Measurements from ENCODE around the gene SYNGR3.

SYNGR3 gene

GRCh38 chr16:1982013-1982433 lies 7.7 kb upstream of the SYNGR3 start:
- peaks cover 8% of the 10 kb centered on the region for H3F3A ChIP-seq (ENCODE audit: control insufficient read depth, insufficient read depth)
- TF ChIP-seq EZH2phosphoT487 (IDR thresholded peaks at IDR 0.05; ENCODE audit: borderline replicate concordance, low read length) (no peak), CTCF (IDR thresholded peaks at IDR 0.05; ENCODE audit: low read depth, low read length, poor library complexity, severe bottlenecking) (no peak)
- H3K79me2 ChIP-seq (ENCODE audit: control insufficient read depth, low read length): peaks cover 17% of the 10 kb centered on the region
- H3K4me2 ChIP-seq (ENCODE audit: low read length): no peak overlapping the region
- H3K4me3 ChIP-seq (ENCODE audit: low read length): no peak overlapping the region
- H3K27me3 ChIP-seq (ENCODE audit: control insufficient read depth, low read length): peaks cover 37% of the 10 kb centered on the region
- H3K9me2 ChIP-seq (replicated peaks; ENCODE audit: control insufficient read depth, low read length): no peaks in the 10 kb centered on the region
- peaks cover 25% of the 10 kb centered on the region for H3K4me1 ChIP-seq (ENCODE audit: control insufficient read depth, low read length)
- no peaks in the 10 kb centered on the region for H4K20me1 ChIP-seq (ENCODE audit: control insufficient read depth, insufficient read depth, low read depth, low read length)
- H3K9me3 ChIP-seq (ENCODE audit: control insufficient read depth, insufficient read depth, low read length): no peaks in the 10 kb centered on the region
- no peak overlapping the region for H3K27ac ChIP-seq (ENCODE audit: low read depth, low read length)
- H3K36me3 ChIP-seq (ENCODE audit: control insufficient read depth, low read length): peaks cover 46% of the 10 kb centered on the region

- Histone ChIP-seq H3K9me3 (ENCODE audit: control insufficient read depth, insufficient read depth, low read length) (no peaks in the 10 kb centered on the region), H3F3A (ENCODE audit: control insufficient read depth, insufficient read depth) (peaks cover 8% of the 10 kb centered on the region), H3K36me3 (ENCODE audit: control insufficient read depth, low read length) (peaks cover 36% of the 10 kb centered on the region), H4K20me1 (ENCODE audit: control insufficient read depth, insufficient read depth, low read depth, low read length) (no peaks in the 10 kb centered on the region), H3K27me3 (ENCODE audit: control insufficient read depth, low read length) (peaks cover 37% of the 10 kb centered on the region), H3K4me1 (ENCODE audit: control insufficient read depth, low read length) (peaks cover 25% of the 10 kb centered on the region), H3K9me2 (replicated peaks; ENCODE audit: control insufficient read depth, low read length) (no peaks in the 10 kb centered on the region), H3K27ac (ENCODE audit: low read depth, low read length) (no peak overlapping the region), H3K4me2 (ENCODE audit: low read length) (peak overlapping the region; percentile 99), H3K79me2 (ENCODE audit: control insufficient read depth, low read length) (peaks cover 17% of the 10 kb centered on the region), H3K4me3 (ENCODE audit: low read length) (peak overlapping the region; percentile 98)
- TF ChIP-seq EZH2phosphoT487 (IDR thresholded peaks at IDR 0.05; ENCODE audit: borderline replicate concordance, low read length): no peak
- no peak for TF ChIP-seq CTCF (IDR thresholded peaks at IDR 0.05; ENCODE audit: low read depth, low read length, poor library complexity, severe bottlenecking)
Observed at GRCh38 chr16:1982991-1983543, 6.7 kb upstream of the SYNGR3 start.

GRCh38 chr16:1983544-1984346 lies 6.0 kb upstream of the SYNGR3 start, which contains the start of gene GFER:
TSS of gene GFER (plus strand) at chr16:1984193. CDS start at chr16:1984219, 26 bp downstream.
- peak within 1 kb of the TSS; percentile 37 for H3K27ac ChIP-seq (ENCODE audit: low read depth, low read length)
- H3K4me1 ChIP-seq (ENCODE audit: control insufficient read depth, low read length): peaks cover 25% of the 10 kb centered on the region
- peaks cover 17% of the 10 kb centered on the region for H3K79me2 ChIP-seq (ENCODE audit: control insufficient read depth, low read length)
- H3K9me2 ChIP-seq (replicated peaks; ENCODE audit: control insufficient read depth, low read length): no peaks in the 10 kb centered on the region
- no peaks in the 10 kb centered on the region for H4K20me1 ChIP-seq (ENCODE audit: control insufficient read depth, insufficient read depth, low read depth, low read length)
- H3K36me3 ChIP-seq (ENCODE audit: control insufficient read depth, low read length): peaks cover 29% of the 10 kb centered on the region
- peak within 1 kb of the TSS; percentile 98 for H3K4me3 ChIP-seq (ENCODE audit: low read length)
- peak within 1 kb of the TSS; percentile 99 for H3K4me2 ChIP-seq (ENCODE audit: low read length)
- TF ChIP-seq CTCF (IDR thresholded peaks at IDR 0.05; ENCODE audit: low read depth, low read length, poor library complexity, severe bottlenecking) (peak; percentile 62), EZH2phosphoT487 (IDR thresholded peaks at IDR 0.05; ENCODE audit: borderline replicate concordance, low read length) (peak; percentile 86; the same call in 1 of the 2 replicates)
- peaks cover 39% of the 10 kb centered on the region for H3K27me3 ChIP-seq (ENCODE audit: control insufficient read depth, low read length)
- no peaks in the 10 kb centered on the region for H3K9me3 ChIP-seq (ENCODE audit: control insufficient read depth, insufficient read depth, low read length)
- H3F3A ChIP-seq (ENCODE audit: control insufficient read depth, insufficient read depth): peaks cover 12% of the 10 kb centered on the region
